ENCODE results near the gene PTPN11. TPM values are rescaled to one million over a fixed set of nuclear protein-coding genes. Genes with fewer than 3 reads are reported as not detected.
"Not testable (repeated sequence)": the region's sequence is repeated elsewhere in the genome, so short reads cannot be mapped to it uniquely, and the experiment has no call there.

Gene PTPN11
- total and polyA plus RNA-seq, 2 donors, result 24.4 to 43.0 TPM

GRCh38 chr12:112433551-112433950 is 14.8 kb downstream of the PTPN11 start:
- no peaks in the 10 kb centered on the region for H3K4me1 ChIP-seq (ENCODE audit: control insufficient read depth in 2 of 2, insufficient read depth in 2 of 2, low read length in 2 of 2)
- H3K9me3 ChIP-seq (ENCODE audit: control insufficient read depth in 2 of 2, insufficient read depth in 1 of 2, low read length in 1 of 2), result no peaks in the 10 kb centered on the region
- no peaks in the 10 kb centered on the region for H3K27me3 ChIP-seq (ENCODE audit: control insufficient read depth in 2 of 2, insufficient read depth in 1 of 2, low read length in 1 of 2)
- no peaks in the 10 kb centered on the region for H3K36me3 ChIP-seq (ENCODE audit: control insufficient read depth in 2 of 2, insufficient read depth in 2 of 2, low read length in 1 of 2)
- H3K27ac ChIP-seq (ENCODE audit: low read depth in 1 of 2, low read length in 1 of 2), result no peak overlapping the region
- H3K4me3 ChIP-seq (ENCODE audit: low read length in 2 of 2), result no peak overlapping the region
- no peak for DNase-seq (ENCODE audit: low read depth in 6 of 9, low spot score in 9 of 9)
- WGBS, result 100% methylated on average over 2 of the region's 2 CpGs

- not testable (repeated sequence) for H3K4me1 ChIP-seq (ENCODE audit: control insufficient read depth in 2 of 2, insufficient read depth in 2 of 2, low read length in 2 of 2); DNase-seq (ENCODE audit: low read depth in 6 of 9, low spot score in 9 of 9); H3K36me3 ChIP-seq (ENCODE audit: control insufficient read depth in 2 of 2, insufficient read depth in 2 of 2, low read length in 1 of 2); H3K27ac ChIP-seq (ENCODE audit: low read depth in 1 of 2, low read length in 1 of 2); H3K27me3 ChIP-seq (ENCODE audit: control insufficient read depth in 2 of 2, insufficient read depth in 1 of 2, low read length in 1 of 2); H3K9me3 ChIP-seq (ENCODE audit: control insufficient read depth in 2 of 2, insufficient read depth in 1 of 2, low read length in 1 of 2); H3K4me3 ChIP-seq (ENCODE audit: low read length in 2 of 2)
- 97% methylated on average over 1 of the region's 1 CpG for WGBS
These were observed 19.9 kb downstream of the PTPN11 start for GRCh38 chr12:112438645-112439044.

- H3K27ac ChIP-seq (ENCODE audit: low read depth in 1 of 2, low read length in 1 of 2), result no peak overlapping the region
- no peak for DNase-seq (ENCODE audit: low read depth in 6 of 9, low spot score in 9 of 9)
- no peaks in the 10 kb centered on the region for H3K27me3 ChIP-seq (ENCODE audit: control insufficient read depth in 2 of 2, insufficient read depth in 1 of 2, low read length in 1 of 2)
- H3K36me3 ChIP-seq (ENCODE audit: control insufficient read depth in 2 of 2, insufficient read depth in 2 of 2, low read length in 1 of 2), result no peaks in the 10 kb centered on the region
- H3K4me1 ChIP-seq (ENCODE audit: control insufficient read depth in 2 of 2, insufficient read depth in 2 of 2, low read length in 2 of 2), result no peaks in the 10 kb centered on the region
- H3K9me3 ChIP-seq (ENCODE audit: control insufficient read depth in 2 of 2, insufficient read depth in 1 of 2, low read length in 1 of 2), result no peaks in the 10 kb centered on the region
- no peak overlapping the region for H3K4me3 ChIP-seq (ENCODE audit: low read length in 2 of 2)
These were observed 21.0 kb downstream of the PTPN11 start for GRCh38 chr12:112439769-112440168.

- WGBS, result 99% methylated on average over 9 of the region's 9 CpGs
- not testable (repeated sequence) for H3K27me3 ChIP-seq (ENCODE audit: control insufficient read depth in 2 of 2, insufficient read depth in 1 of 2, low read length in 1 of 2)
These were observed 21.9 kb downstream of the PTPN11 start for GRCh38 chr12:112440653-112441052.

GRCh38 chr12:112443916-112444315 is 25.2 kb downstream of the PTPN11 start:
- H3K4me1 ChIP-seq (ENCODE audit: control insufficient read depth in 2 of 2, insufficient read depth in 2 of 2, low read length in 2 of 2), result no peaks in the 10 kb centered on the region
- DNase-seq (ENCODE audit: low read depth in 6 of 9, low spot score in 9 of 9), result no peak
- H3K4me3 ChIP-seq (ENCODE audit: low read length in 2 of 2), result no peak overlapping the region
- no peaks in the 10 kb centered on the region for H3K9me3 ChIP-seq (ENCODE audit: control insufficient read depth in 2 of 2, insufficient read depth in 1 of 2, low read length in 1 of 2)
- peaks cover 7 to 18% of the 10 kb centered on the region in 2 donors for H3K36me3 ChIP-seq (ENCODE audit: control insufficient read depth in 2 of 2, insufficient read depth in 2 of 2, low read length in 1 of 2)
- WGBS, result 96% methylated on average over 4 of the region's 4 CpGs
- no peak overlapping the region for H3K27ac ChIP-seq (ENCODE audit: low read depth in 1 of 2, low read length in 1 of 2)
- H3K27me3 ChIP-seq (ENCODE audit: control insufficient read depth in 2 of 2, insufficient read depth in 1 of 2, low read length in 1 of 2), result no peaks in the 10 kb centered on the region

More at GRCh38 chr12:112440653-112441052, 21.9 kb downstream of the PTPN11 start:
- not testable (repeated sequence) for H3K9me3 ChIP-seq (ENCODE audit: control insufficient read depth in 2 of 2, insufficient read depth in 1 of 2, low read length in 1 of 2); H3K27ac ChIP-seq (ENCODE audit: low read depth in 1 of 2, low read length in 1 of 2); DNase-seq (ENCODE audit: low read depth in 6 of 9, low spot score in 9 of 9); H3K4me1 ChIP-seq (ENCODE audit: control insufficient read depth in 2 of 2, insufficient read depth in 2 of 2, low read length in 2 of 2); H3K4me3 ChIP-seq (ENCODE audit: low read length in 2 of 2); H3K36me3 ChIP-seq (ENCODE audit: control insufficient read depth in 2 of 2, insufficient read depth in 2 of 2, low read length in 1 of 2)

GRCh38 chr12:112446008-112446725 is 27.4 kb downstream of the PTPN11 start:
- H3K27me3 ChIP-seq (ENCODE audit: control insufficient read depth in 2 of 2, insufficient read depth in 1 of 2, low read length in 1 of 2), result no peaks in the 10 kb centered on the region
- no peak for DNase-seq (ENCODE audit: low read depth in 6 of 9, low spot score in 9 of 9)
- H3K4me3 ChIP-seq (ENCODE audit: low read length in 2 of 2), result no peak overlapping the region
- no peak overlapping the region for H3K27ac ChIP-seq (ENCODE audit: low read depth in 1 of 2, low read length in 1 of 2)
- H3K9me3 ChIP-seq (ENCODE audit: control insufficient read depth in 2 of 2, insufficient read depth in 1 of 2, low read length in 1 of 2), result no peaks in the 10 kb centered on the region
- peaks cover 7 to 29% of the 10 kb centered on the region in 2 donors for H3K36me3 ChIP-seq (ENCODE audit: control insufficient read depth in 2 of 2, insufficient read depth in 2 of 2, low read length in 1 of 2)
- 84% methylated on average over 3 of the region's 3 CpGs for WGBS
- H3K4me1 ChIP-seq (ENCODE audit: control insufficient read depth in 2 of 2, insufficient read depth in 2 of 2, low read length in 2 of 2), result no peaks in the 10 kb centered on the region

GRCh38 chr12:112447106-112447505 is 28.4 kb downstream of the PTPN11 start:
- no peaks in the 10 kb centered on the region for H3K27me3 ChIP-seq (ENCODE audit: control insufficient read depth in 2 of 2, insufficient read depth in 1 of 2, low read length in 1 of 2)
- peaks cover 7 to 32% of the 10 kb centered on the region in 2 donors for H3K36me3 ChIP-seq (ENCODE audit: control insufficient read depth in 2 of 2, insufficient read depth in 2 of 2, low read length in 1 of 2)
- no peak overlapping the region for H3K27ac ChIP-seq (ENCODE audit: low read depth in 1 of 2, low read length in 1 of 2)
- 15% methylated on average over 3 of the region's 3 CpGs for WGBS
- DNase-seq (ENCODE audit: low read depth in 6 of 9, low spot score in 9 of 9), result no peak
- H3K4me1 ChIP-seq (ENCODE audit: control insufficient read depth in 2 of 2, insufficient read depth in 2 of 2, low read length in 2 of 2), result no peaks in the 10 kb centered on the region
- no peak overlapping the region for H3K4me3 ChIP-seq (ENCODE audit: low read length in 2 of 2)
- no peaks in the 10 kb centered on the region for H3K9me3 ChIP-seq (ENCODE audit: control insufficient read depth in 2 of 2, insufficient read depth in 1 of 2, low read length in 1 of 2)

GRCh38 chr12:112448165-112448564 is 29.4 kb downstream of the PTPN11 start:
- not testable (repeated sequence) for H3K9me3 ChIP-seq (ENCODE audit: control insufficient read depth in 2 of 2, insufficient read depth in 1 of 2, low read length in 1 of 2); H3K27me3 ChIP-seq (ENCODE audit: control insufficient read depth in 2 of 2, insufficient read depth in 1 of 2, low read length in 1 of 2); H3K4me1 ChIP-seq (ENCODE audit: control insufficient read depth in 2 of 2, insufficient read depth in 2 of 2, low read length in 2 of 2); H3K27ac ChIP-seq (ENCODE audit: low read depth in 1 of 2, low read length in 1 of 2); H3K4me3 ChIP-seq (ENCODE audit: low read length in 2 of 2); DNase-seq (ENCODE audit: low read depth in 6 of 9, low spot score in 9 of 9)
- H3K36me3 ChIP-seq (ENCODE audit: control insufficient read depth in 2 of 2, insufficient read depth in 2 of 2, low read length in 1 of 2), result peaks cover 12 to 40% of the 10 kb centered on the region in 2 donors
- WGBS, result over 99% methylated on average over 2 of the region's 2 CpGs

GRCh38 chr12:112450725-112451124 is 32.0 kb downstream of the PTPN11 start:
- 97% methylated on average over 4 of the region's 4 CpGs for WGBS
- H3K27ac ChIP-seq (ENCODE audit: low read depth in 1 of 2, low read length in 1 of 2), result no peak overlapping the region
- no peaks in the 10 kb centered on the region for H3K9me3 ChIP-seq (ENCODE audit: control insufficient read depth in 2 of 2, insufficient read depth in 1 of 2, low read length in 1 of 2)
- no peak overlapping the region for H3K4me3 ChIP-seq (ENCODE audit: low read length in 2 of 2)
- no peaks in the 10 kb centered on the region for H3K27me3 ChIP-seq (ENCODE audit: control insufficient read depth in 2 of 2, insufficient read depth in 1 of 2, low read length in 1 of 2)
- DNase-seq (ENCODE audit: low read depth in 6 of 9, low spot score in 9 of 9), result no peak
- no peaks in the 10 kb centered on the region for H3K4me1 ChIP-seq (ENCODE audit: control insufficient read depth in 2 of 2, insufficient read depth in 2 of 2, low read length in 2 of 2)
- H3K36me3 ChIP-seq (ENCODE audit: control insufficient read depth in 2 of 2, insufficient read depth in 2 of 2, low read length in 1 of 2), result peaks cover 24 to 63% of the 10 kb centered on the region in 2 donors
